HepG2 (cell line): ENCODE results near the gene NAT14. TPM values are rescaled to one million over a fixed set of nuclear protein-coding genes. Genes with fewer than 3 reads are reported as not detected.

ENCODE experiments used
- ASH2L ChIP-seq: fragments of 300-600, 200-600 bp; sonication (generic); IDR thresholded peaks from 2 replicates; pipeline ENCODE4 v1.7.0; 2017; ENCODE audit warnings: low read depth, mild to moderate bottlenecking, moderate library complexity, mixed read lengths, low read length; ENCODE audit not compliant: insufficient read length
- BCL3 ChIP-seq: sonication (generic); formaldehyde crosslinking; IDR thresholded peaks from 2 replicates; pipeline ENCODE4 v1.5.1; 2020; ENCODE audit warnings: mild to moderate bottlenecking, missing genetic modification reagents, moderate library complexity
- CREM ChIP-seq, 2 experiments: sonication (generic) in 1 of 2; formaldehyde crosslinking in 1 of 2; IDR thresholded peaks; 2 replicates each; pipeline versions ENCODE4 v1.4.0 to v1.6.1; 2016 to 2020; ENCODE audit warnings: antibody characterized with exemption in 1 of 2, mild to moderate bottlenecking in 1 of 2, missing genetic modification reagents in 1 of 2
- ETV5 ChIP-seq: IDR thresholded peaks from 2 replicates; pipeline ENCODE4 v1.6.1; 2018; ENCODE audit warnings: missing biosample characterization, missing genetic modification reagents, inconsistent platforms, borderline replicate concordance
- FOSL2 ChIP-seq: sonication (generic); formaldehyde crosslinking; IDR thresholded peaks from 2 replicates; pipeline ENCODE4 v1.4.0; 2020; ENCODE audit warnings: missing genetic modification reagents
- GABPB1 ChIP-seq: IDR thresholded peaks from 2 replicates; pipeline ENCODE4 v1.6.1; 2016; ENCODE audit warnings: mild to moderate bottlenecking, missing genetic modification reagents, moderate library complexity, missing compliant biosample characterization
- HMG20A ChIP-seq: IDR thresholded peaks from 2 replicates; pipeline ENCODE4 v1.6.1; 2016; ENCODE audit warnings: borderline replicate concordance
- HNRNPH1 ChIP-seq: fragments of 200-400 bp; formaldehyde crosslinking; optimal IDR thresholded peaks from 2 replicates; pipeline ENCODE3; 2017; ENCODE audit warnings: mild to moderate bottlenecking, low read depth, low read length
- KAT8 ChIP-seq: IDR thresholded peaks from 2 replicates; pipeline ENCODE4 v1.6.1; 2016; ENCODE audit warnings: missing genetic modification reagents, missing compliant biosample characterization
- NCOA1 ChIP-seq: sonication (generic); formaldehyde crosslinking; IDR thresholded peaks from 2 replicates; pipeline ENCODE4 v1.9.0; 2021; ENCODE audit warnings: missing genetic modification reagents
- NR2C2 ChIP-seq: sonication (generic); formaldehyde crosslinking; IDR thresholded peaks from 2 replicates; pipeline ENCODE4 v1.4.0; 2020; ENCODE audit warnings: missing genetic modification reagents, mild to moderate bottlenecking, moderate library complexity, borderline replicate concordance
- PITX1 ChIP-seq: sonication (generic); formaldehyde crosslinking; IDR thresholded peaks from 2 replicates; pipeline ENCODE4 v1.5.1; 2020; ENCODE audit warnings: mild to moderate bottlenecking, missing genetic modification reagents
- PLRG1 ChIP-seq: fragments of 450-650 bp; conservative IDR thresholded peaks from 2 replicates; pipeline ENCODE4 v1.6.1; 2016
- SRF ChIP-seq: IDR thresholded peaks from 2 replicates; pipeline ENCODE4 v1.6.1; 2011; ENCODE audit warnings: mild to moderate bottlenecking, low read depth, low read length, moderate library complexity
- ZBTB38 ChIP-seq: sonication (generic); formaldehyde crosslinking; IDR thresholded peaks from 2 replicates; pipeline ENCODE4 v1.5.1; 2020; ENCODE audit warnings: mild to moderate bottlenecking, missing genetic modification reagents
- ZFYVE20 ChIP-seq: sonication (generic); formaldehyde crosslinking; IDR thresholded peaks from 2 replicates; pipeline ENCODE4 v1.8.0; 2023; ENCODE audit warnings: low read depth, mild to moderate bottlenecking, moderate library complexity, missing genetic modification reagents, borderline replicate concordance
- ZKSCAN5 ChIP-seq: sonication (generic); formaldehyde crosslinking; IDR thresholded peaks from 2 replicates; pipeline ENCODE4 v1.5.1; 2020; ENCODE audit warnings: mild to moderate bottlenecking, missing genetic modification reagents
- ZNF331 ChIP-seq: sonication (generic); formaldehyde crosslinking; IDR thresholded peaks from 2 replicates; pipeline ENCODE4 v1.4.0; 2020; ENCODE audit warnings: missing genetic modification reagents
- ZNF335 ChIP-seq: sonication (generic); formaldehyde crosslinking; IDR thresholded peaks from 2 replicates; pipeline ENCODE4 v1.4.0; 2020; ENCODE audit warnings: missing genetic modification reagents
- ZNF510 ChIP-seq: sonication (generic); formaldehyde crosslinking; IDR thresholded peaks from 2 replicates; pipeline ENCODE4 v1.4.0; 2020; ENCODE audit warnings: low read depth, mild to moderate bottlenecking, missing genetic modification reagents
- ZNF563 ChIP-seq: sonication (generic); formaldehyde crosslinking; IDR thresholded peaks from 2 replicates; pipeline ENCODE4 v1.8.0; 2022; ENCODE audit warnings: mild to moderate bottlenecking, moderate library complexity, missing genetic modification reagents
- ZNF678 ChIP-seq: sonication (generic); formaldehyde crosslinking; IDR thresholded peaks from 2 replicates; pipeline ENCODE4 v1.4.0; 2020; ENCODE audit warnings: mild to moderate bottlenecking, missing genetic modification reagents
- ZNF788 ChIP-seq: sonication (generic); formaldehyde crosslinking; IDR thresholded peaks from 2 replicates; pipeline ENCODE4 v1.5.0; 2020; ENCODE audit warnings: mild to moderate bottlenecking, missing genetic modification reagents, borderline replicate concordance
- polyA plus RNA-seq, 8 experiments: library from polyadenylated mRNA; depleted of rRNA in 3 of 8; stranded (reverse) in 7 of 8; unstranded in 1 of 8; fragments of >200 nt; fragmentation: Illumina TruSeq in 4 of 8; extraction: Trizol in 4 of 8; gene quantifications; 2 replicates each; pipeline versions ENCODE4 v1.2.1 to v1.2.3, GENCODE V29; 2011 to 2016; ENCODE audit warnings: low read depth in 4 of 8, missing spikeins in 1 of 8, mixed read lengths in 1 of 8; ENCODE audit not compliant: insufficient read depth in 1 of 8
- total RNA-seq, 5 experiments: library from RNA; depleted of rRNA; stranded (reverse); fragments of >200 nt; fragmentation: Illumina TruSeq; extraction: Trizol; gene quantifications; 2 replicates each; pipeline ENCODE4 v1.2.3, GENCODE V29; 2016; ENCODE audit warnings: low read depth in 1 of 5
- TF ChIP-seq, protein P1 (sequence below): sonication (generic); formaldehyde crosslinking; IDR thresholded peaks from 2 replicates; pipeline ENCODE4 v1.5.1; 2020; ENCODE audit warnings: missing genetic modification reagents, mild to moderate bottlenecking, borderline replicate concordance
- TF ChIP-seq, protein P2 (sequence below): sonication (generic); formaldehyde crosslinking; IDR thresholded peaks from 2 replicates; pipeline ENCODE4 v1.5.0; 2020; ENCODE audit warnings: mild to moderate bottlenecking, missing genetic modification reagents

Gene NAT14
- total and polyA plus RNA-seq, 2 of the 13 experiments (the other 11 are each of a cell fraction or from before 2014, with no cell fraction given), result 20.7 to 22.3 TPM

GRCh38 chr19:55484593-55485438 is at the start of gene NAT14 (continued):
- TF ChIP-seq, protein P1, sequence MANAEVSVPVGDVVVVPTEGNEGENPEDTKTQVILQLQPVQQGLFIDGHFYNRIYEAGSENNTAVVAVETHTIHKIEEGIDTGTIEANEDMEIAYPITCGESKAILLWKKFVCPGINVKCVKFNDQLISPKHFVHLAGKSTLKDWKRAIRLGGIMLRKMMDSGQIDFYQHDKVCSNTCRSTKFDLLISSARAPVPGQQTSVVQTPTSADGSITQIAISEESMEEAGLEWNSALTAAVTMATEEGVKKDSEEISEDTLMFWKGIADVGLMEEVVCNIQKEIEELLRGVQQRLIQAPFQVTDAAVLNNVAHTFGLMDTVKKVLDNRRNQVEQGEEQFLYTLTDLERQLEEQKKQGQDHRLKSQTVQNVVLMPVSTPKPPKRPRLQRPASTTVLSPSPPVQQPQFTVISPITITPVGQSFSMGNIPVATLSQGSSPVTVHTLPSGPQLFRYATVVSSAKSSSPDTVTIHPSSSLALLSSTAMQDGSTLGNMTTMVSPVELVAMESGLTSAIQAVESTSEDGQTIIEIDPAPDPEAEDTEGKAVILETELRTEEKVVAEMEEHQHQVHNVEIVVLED (CRISPR knock-in tag), result 0 out of 2 replicates have a peak, but pooled peaks have one; percentile 19
- TF ChIP-seq ZFYVE20 (CRISPR knock-in tag), result no peak
- peak; percentile 97 for TF ChIP-seq GABPB1 (CRISPR knock-in tag)
- no peak for TF ChIP-seq HMG20A (CRISPR knock-in tag)
- TF ChIP-seq ASH2L, result no peak
- peak; percentile 35; the same call in 1 of the 2 replicates for TF ChIP-seq NR2C2 (CRISPR knock-in tag)
- TF ChIP-seq, protein P2, sequence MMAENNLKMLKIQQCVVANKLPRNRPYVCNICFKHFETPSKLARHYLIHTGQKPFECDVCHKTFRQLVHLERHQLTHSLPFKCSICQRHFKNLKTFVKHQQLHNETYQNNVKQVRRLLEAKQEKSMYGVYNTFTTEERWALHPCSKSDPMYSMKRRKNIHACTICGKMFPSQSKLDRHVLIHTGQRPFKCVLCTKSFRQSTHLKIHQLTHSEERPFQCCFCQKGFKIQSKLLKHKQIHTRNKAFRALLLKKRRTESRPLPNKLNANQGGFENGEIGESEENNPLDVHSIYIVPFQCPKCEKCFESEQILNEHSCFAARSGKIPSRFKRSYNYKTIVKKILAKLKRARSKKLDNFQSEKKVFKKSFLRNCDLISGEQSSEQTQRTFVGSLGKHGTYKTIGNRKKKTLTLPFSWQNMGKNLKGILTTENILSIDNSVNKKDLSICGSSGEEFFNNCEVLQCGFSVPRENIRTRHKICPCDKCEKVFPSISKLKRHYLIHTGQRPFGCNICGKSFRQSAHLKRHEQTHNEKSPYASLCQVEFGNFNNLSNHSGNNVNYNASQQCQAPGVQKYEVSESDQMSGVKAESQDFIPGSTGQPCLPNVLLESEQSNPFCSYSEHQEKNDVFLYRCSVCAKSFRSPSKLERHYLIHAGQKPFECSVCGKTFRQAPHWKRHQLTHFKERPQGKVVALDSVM (CRISPR knock-in tag), result no peak
- 0 out of 2 replicates have a peak, but pooled peaks have one; percentile 45 for TF ChIP-seq ZNF678 (CRISPR knock-in tag)
- TF ChIP-seq NCOA1 (CRISPR knock-in tag), result no peak
- TF ChIP-seq ZNF331 (CRISPR knock-in tag), result 0 out of 2 replicates have a peak, but pooled peaks have one; percentile 22
- TF ChIP-seq PITX1 (CRISPR knock-in tag), result 0 out of 2 replicates have a peak, but pooled peaks have one; percentile 14
- no peak for TF ChIP-seq SRF
- TF ChIP-seq BCL3 (CRISPR knock-in tag), result 0 out of 2 replicates have a peak, but pooled peaks have one; percentile 11
- 0 out of 2 replicates have a peak, but pooled peaks have one; percentile 67 for TF ChIP-seq ZNF510 (CRISPR knock-in tag)
- no peak for TF ChIP-seq ZKSCAN5 (CRISPR knock-in tag)
- no peak for TF ChIP-seq ZNF335 (CRISPR knock-in tag)
- no peak for TF ChIP-seq ZNF563
- peak; percentile 86 for TF ChIP-seq CREM (IDR thresholded peaks at IDR 0.05)
- TF ChIP-seq CREM (CRISPR knock-in tag; IDR thresholded peaks at IDR 0.05), result peak; percentile 62; the same call in 1 of the 2 replicates
- peak; percentile 20; the same call in 1 of the 2 replicates for TF ChIP-seq FOSL2
- no peak for TF ChIP-seq HNRNPH1
- TF ChIP-seq ZNF788 (CRISPR knock-in tag), result peak; percentile 52; the same call in 1 of the 2 replicates
- peak; percentile 50; the same call in 1 of the 2 replicates for TF ChIP-seq KAT8 (CRISPR knock-in tag)
- peak; percentile 38; the same call in 1 of the 2 replicates for TF ChIP-seq ZBTB38 (CRISPR knock-in tag)
- peak; percentile 65; the same call in 1 of the 2 replicates for TF ChIP-seq ETV5 (CRISPR knock-in tag)
- no peak for TF ChIP-seq PLRG1
